ENCODE measurements around the gene SLC25A2. TPM values are rescaled to one million over a fixed set of nuclear protein-coding genes. Genes with fewer than 3 reads are reported as not detected.
A peak's percentile ranks its signal among the peaks of the same experiment; 100 is the strongest.

The SLC25A2 gene
- total and polyA plus RNA-seq, 10 of the 15 experiments (the other 5 are each of a cell fraction or from before 2014, with no cell fraction given), result 0.09 to 0.44 (median 0.24) TPM; not detected in 6

GRCh38 chr5:141320225-141321169 is 16.6 kb upstream of the SLC25A2 start, which contains the start of gene TAF7 (continued):
- TF ChIP-seq SIN3A (IDR thresholded peaks at IDR 0.05; ENCODE audit: low read depth, low read length), result no peak; the same call in 1 of the 2 replicates
- TF ChIP-seq KLF5 (IDR thresholded peaks at IDR 0.05; ENCODE audit: partially characterized antibody), result peak; percentile 40
- 0 out of 3 replicates have a peak, but pooled peaks of 1 of the 2 experiments have one; percentile 18 for TF ChIP-seq EGR1 (IDR thresholded peaks at IDR 0.05; ENCODE audit: borderline replicate concordance in 1 of 2, low read depth in 2 of 2, low read length in 2 of 2)
- TF ChIP-seq ETV6 (conservative IDR thresholded peaks at IDR 0.05 in 1 of 2, IDR thresholded peaks at IDR 0.05 in 1 of 2; ENCODE audit: borderline replicate concordance in 1 of 2, low read depth in 1 of 2), result peak in 1 of 2 experiments; percentile 78; a peak in 2 of 4 replicates
- TF ChIP-seq FOS (IDR thresholded peaks at IDR 0.05; ENCODE audit: borderline replicate concordance, extremely low read depth, insufficient read length), result no peak
- no peak for TF ChIP-seq ATF3 (IDR thresholded peaks at IDR 0.05; ENCODE audit: borderline replicate concordance, extremely low read depth, low read depth, low read length)
- no peak for TF ChIP-seq JUND (IDR thresholded peaks at IDR 0.05; ENCODE audit: low read depth, low read length)
- no peak; the same call in 1 of the 2 replicates for TF ChIP-seq JUNB (IDR thresholded peaks at IDR 0.05)
- TF ChIP-seq ZSCAN29 (IDR thresholded peaks at IDR 0.05), result no peak
- no peak for TF ChIP-seq NFXL1 (IDR thresholded peaks at IDR 0.05; ENCODE audit: borderline replicate concordance)
- TF ChIP-seq PML (IDR thresholded peaks at IDR 0.05; ENCODE audit: low read length), result peak; percentile 97
- TF ChIP-seq CBFB (IDR thresholded peaks at IDR 0.05; ENCODE audit: low read depth), result peak; percentile 74; the same call in 1 of the 2 replicates
- TF ChIP-seq CREB1 (IDR thresholded peaks at IDR 0.05; ENCODE audit: low read depth), result peak; percentile 87
- TF ChIP-seq SP1 (IDR thresholded peaks at IDR 0.05; ENCODE audit: low read depth, low read length), result peak; percentile 55
- TF ChIP-seq MEF2A (IDR thresholded peaks at IDR 0.05; ENCODE audit: insufficient read depth, low read depth, low read length), result 0 out of 2 replicates have a peak, but pooled peaks have one; percentile 6
- TF ChIP-seq E2F4 (IDR thresholded peaks at IDR 0.05; ENCODE audit: low read depth, low read length), result no peak
- TF ChIP-seq BMI1 (IDR thresholded peaks at IDR 0.05; ENCODE audit: borderline replicate concordance), result no peak
